ENCODE results near the gene MAD2L2.

Gene MAD2L2

DNA sequence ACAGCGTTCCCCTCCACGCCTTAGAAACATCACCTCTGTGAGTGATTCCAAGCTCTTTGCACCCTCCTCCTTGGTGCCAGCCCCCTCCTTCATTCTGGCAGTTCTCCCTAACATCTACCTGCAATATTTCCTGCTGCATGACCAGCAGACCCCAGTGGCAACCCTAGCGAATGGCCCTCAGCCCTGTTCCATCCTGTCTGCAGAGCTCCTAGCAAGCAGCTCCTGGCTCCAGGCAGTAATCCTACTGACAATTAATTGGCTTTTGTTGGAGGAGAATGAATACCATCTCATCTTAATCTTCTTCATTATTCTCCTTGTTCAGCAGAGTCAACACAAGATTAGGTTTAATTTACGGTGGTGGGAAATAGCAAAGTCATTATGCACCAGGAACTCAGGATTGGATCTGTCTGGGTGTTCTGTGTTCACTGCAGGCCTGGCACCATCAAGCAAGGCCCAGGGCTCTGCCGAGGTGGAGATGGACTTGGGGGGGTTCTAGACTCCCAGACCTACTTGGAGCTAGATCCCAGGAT, 39.1 kb downstream of the MAD2L2 start:
- TF ChIP-seq CTCF (IDR thresholded peaks at IDR 0.05; ENCODE audit: insufficient read depth, low read length, poor library complexity, severe bottlenecking), result no peak
- DNase-seq (ENCODE audit: extremely low read depth, insufficient read length), result no peak
- Histone ChIP-seq H3K27me3 (replicated peaks; ENCODE audit: control insufficient read depth, insufficient read depth, low read length) (no peaks in the 10 kb centered on the region; the same call in 1 of the 2 replicates), H3K4me3 (replicated peaks; ENCODE audit: low read depth, low read length) (no peak overlapping the region), H3K36me3 (ENCODE audit: control insufficient read depth, insufficient read depth, low read length) (no peaks in the 10 kb centered on the region)

DNA sequence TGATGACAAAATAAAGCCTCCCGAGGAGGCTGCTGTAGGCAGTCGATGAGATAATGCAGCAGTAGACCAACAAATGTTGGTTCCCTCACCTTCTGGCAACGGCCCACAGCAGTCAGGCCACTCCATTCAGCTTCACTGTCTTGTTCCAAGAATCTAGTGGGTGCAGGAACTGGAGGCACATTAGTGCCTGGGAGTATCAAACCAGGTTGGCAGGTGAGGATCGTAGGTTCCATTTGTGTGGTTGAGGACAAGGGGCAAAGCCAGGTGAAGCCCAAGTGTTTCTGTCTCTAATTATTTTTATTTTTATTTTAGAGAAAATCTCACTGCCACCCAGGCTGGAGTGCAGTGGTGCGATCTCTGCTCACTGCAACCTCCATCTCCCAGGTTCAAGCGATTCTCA, 40.0 kb downstream of the MAD2L2 start:
- no peaks in the 10 kb centered on the region; the same call in 1 of the 2 replicates for H3K27me3 ChIP-seq (replicated peaks; ENCODE audit: control insufficient read depth, insufficient read depth, low read length)
- DNase-seq (ENCODE audit: extremely low read depth, insufficient read length), result no peak
- H3K36me3 ChIP-seq (ENCODE audit: control insufficient read depth, insufficient read depth, low read length), result no peaks in the 10 kb centered on the region
- TF ChIP-seq CTCF (IDR thresholded peaks at IDR 0.05; ENCODE audit: insufficient read depth, low read length, poor library complexity, severe bottlenecking), result no peak
- no peak overlapping the region for H3K4me3 ChIP-seq (replicated peaks; ENCODE audit: low read depth, low read length)

DNA sequence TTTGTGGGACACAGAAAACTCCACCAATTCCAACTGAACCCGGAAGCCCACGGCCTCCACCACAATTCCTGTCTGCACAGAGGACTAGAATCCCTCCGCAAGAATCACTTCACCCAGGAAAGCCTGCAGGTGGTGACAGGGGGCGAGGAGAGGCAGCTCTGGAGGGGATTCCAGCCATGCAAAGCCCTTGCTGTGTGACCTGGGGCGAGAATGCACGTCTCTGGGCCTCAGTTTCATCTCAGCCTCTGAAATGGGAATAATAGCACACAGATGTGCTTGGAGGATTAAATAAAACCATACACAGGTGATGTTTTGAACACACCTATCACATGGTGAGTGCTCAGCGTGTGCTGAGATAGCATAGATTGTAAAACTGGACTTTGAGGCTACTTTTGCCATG, 40.8 kb downstream of the MAD2L2 start:
- Histone ChIP-seq H3K27me3 (replicated peaks; ENCODE audit: control insufficient read depth, insufficient read depth, low read length) (no peaks in the 10 kb centered on the region; the same call in 1 of the 2 replicates), H3K36me3 (ENCODE audit: control insufficient read depth, insufficient read depth, low read length) (no peaks in the 10 kb centered on the region), H3K4me3 (replicated peaks; ENCODE audit: low read depth, low read length) (no peak overlapping the region)
- no peak for TF ChIP-seq CTCF (IDR thresholded peaks at IDR 0.05; ENCODE audit: insufficient read depth, low read length, poor library complexity, severe bottlenecking)
- no peak for DNase-seq (ENCODE audit: extremely low read depth, insufficient read length)

GRCh38 chr1:11639372-11639771, 41.6 kb downstream of the MAD2L2 start:
- Histone ChIP-seq H3K27me3 (replicated peaks; ENCODE audit: control insufficient read depth, insufficient read depth, low read length) (no peaks in the 10 kb centered on the region; the same call in 1 of the 2 replicates), H3K36me3 (ENCODE audit: control insufficient read depth, insufficient read depth, low read length) (no peaks in the 10 kb centered on the region), H3K4me3 (replicated peaks; ENCODE audit: low read depth, low read length) (no peak overlapping the region)
- DNase-seq (ENCODE audit: extremely low read depth, insufficient read length), result no peak
- no peak for TF ChIP-seq CTCF (IDR thresholded peaks at IDR 0.05; ENCODE audit: insufficient read depth, low read length, poor library complexity, severe bottlenecking)

DNA sequence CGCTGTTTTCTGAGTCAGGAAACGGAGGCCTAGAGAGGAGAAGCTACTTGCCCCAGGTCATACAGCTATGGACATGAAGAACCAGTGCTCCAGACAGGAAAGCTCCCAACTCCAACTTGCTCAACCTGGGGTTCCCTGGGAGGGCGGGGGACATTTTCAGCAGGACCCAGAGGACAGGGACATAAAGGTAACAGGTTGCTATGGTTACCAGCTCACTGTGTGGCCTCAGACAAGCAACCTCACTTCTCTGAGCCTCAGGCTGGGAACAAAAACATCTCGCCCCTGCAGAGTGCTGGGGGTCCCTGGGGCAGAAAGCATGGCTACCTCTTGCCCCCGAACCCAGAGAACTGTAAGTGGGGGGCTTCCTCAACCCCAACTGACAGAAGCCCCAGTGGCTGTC, 42.8 kb downstream of the MAD2L2 start:
- TF ChIP-seq CTCF (IDR thresholded peaks at IDR 0.05; ENCODE audit: insufficient read depth, low read length, poor library complexity, severe bottlenecking), result no peak
- Histone ChIP-seq H3K4me3 (replicated peaks; ENCODE audit: low read depth, low read length) (no peak overlapping the region), H3K36me3 (ENCODE audit: control insufficient read depth, insufficient read depth, low read length) (no peaks in the 10 kb centered on the region), H3K27me3 (replicated peaks; ENCODE audit: control insufficient read depth, insufficient read depth, low read length) (no peaks in the 10 kb centered on the region; the same call in 1 of the 2 replicates)
- no peak for DNase-seq (ENCODE audit: extremely low read depth, insufficient read length)

All from GM06990 (cell line).